ENCODE data around the gene PLCD3. TPM values are rescaled to one million over a fixed set of nuclear protein-coding genes. Genes with fewer than 3 reads are reported as not detected.

Gene PLCD3
- total and polyA plus RNA-seq, 9 donors = 12.1 to 166 (median 83.4) TPM

GRCh38 chr17:45160447-45161287 lies 28.4 kb upstream of the PLCD3 start:
- Histone ChIP-seq H3K27ac (peak overlapping the region; percentile 93 to 99), H3K27me3 (no peaks in the 10 kb centered on the region), H3K4me1 (ENCODE audit: insufficient read depth) (peaks cover 13% of the 10 kb centered on the region), H3K36me3 (no peaks in the 10 kb centered on the region), H3K4me3 (peak overlapping the region; percentile 90), H3K9me3 (no peaks in the 10 kb centered on the region)
- 0 to 1% (median 1%) methylated on average over 33 to 48 of the region's 48 CpGs for WGBS, 3 donors
- DNase-seq = peak; percentile 74 to 86 (median 82)
- intact Hi-C loops (cut with DNase I) = loop anchor here in 1 of 4 donors (1.0 to 2.0 kb wide), 2 partner anchors 11 to 26 kb away; partner anchors contain the start of gene ACBD4
- TF ChIP-seq CTCF (IDR thresholded peaks at IDR 0.05) (peak in 1 of 3 donors; percentile 20), EP300 (IDR thresholded peaks at IDR 0.05) (no peak), POLR2A (IDR thresholded peaks at IDR 0.05) (no peak)

GRCh38 chr17:45156242-45156641 lies 23.9 kb upstream of the PLCD3 start:
- Histone ChIP-seq H3K36me3 (no peaks in the 10 kb centered on the region), H3K4me1 (ENCODE audit: insufficient read depth) (peaks cover 12% of the 10 kb centered on the region), H3K9me3 (no peaks in the 10 kb centered on the region), H3K4me3 (no peak overlapping the region), H3K27me3 (no peaks in the 10 kb centered on the region), H3K27ac (no peak overlapping the region)
- intact Hi-C loops (cut with DNase I) = no loop called here
- TF ChIP-seq POLR2A (IDR thresholded peaks at IDR 0.05) (no peak), CTCF (IDR thresholded peaks at IDR 0.05) (no peak), EP300 (IDR thresholded peaks at IDR 0.05) (no peak)
- no peak for DNase-seq
- WGBS, 3 donors = 90 to 95% (median 93%) methylated on average over 3 of the region's 3 CpGs

GRCh38 chr17:45155483-45155882 lies 23.2 kb upstream of the PLCD3 start:
- no peaks in the 10 kb centered on the region for H3K9me3 ChIP-seq
- intact Hi-C loops (cut with DNase I) = no loop called here
- 93 to 95% (median 94%) methylated on average over 2 of the region's 2 CpGs for WGBS, 3 donors
- TF ChIP-seq CTCF (IDR thresholded peaks at IDR 0.05) (no peak), EP300 (IDR thresholded peaks at IDR 0.05) (no peak), POLR2A (IDR thresholded peaks at IDR 0.05) (no peak)
- H3K27ac ChIP-seq = no peak overlapping the region
- H3K36me3 ChIP-seq = no peaks in the 10 kb centered on the region
- H3K27me3 ChIP-seq = no peaks in the 10 kb centered on the region
- no peak for DNase-seq
- no peak overlapping the region for H3K4me3 ChIP-seq
- peaks cover 12% of the 10 kb centered on the region for H3K4me1 ChIP-seq (ENCODE audit: insufficient read depth)

GRCh38 chr17:45155029-45155428 lies 22.7 kb upstream of the PLCD3 start:
- DNase-seq = no peak
- intact Hi-C loops (cut with DNase I) = no loop called here
- Histone ChIP-seq H3K4me3 (no peak overlapping the region), H3K27ac (no peak overlapping the region), H3K4me1 (ENCODE audit: insufficient read depth) (peaks cover 12% of the 10 kb centered on the region), H3K9me3 (no peaks in the 10 kb centered on the region), H3K27me3 (no peaks in the 10 kb centered on the region), H3K36me3 (no peaks in the 10 kb centered on the region)
- 90 to 97% (median 94%) methylated on average over 4 of the region's 4 CpGs for WGBS, 3 donors
- TF ChIP-seq CTCF (IDR thresholded peaks at IDR 0.05) (no peak), EP300 (IDR thresholded peaks at IDR 0.05) (no peak), POLR2A (IDR thresholded peaks at IDR 0.05) (no peak)
